ENCODE results near the gene CEP152.

CEP152 gene

GRCh38 chr15:48722764-48723661 is 87.9 kb downstream of the CEP152 start:
- no peak for TF ChIP-seq POLR2AphosphoS5 (IDR thresholded peaks at IDR 0.05; ENCODE audit: low read depth)
- no peak for TF ChIP-seq SPI1 (IDR thresholded peaks at IDR 0.05; ENCODE audit: borderline replicate concordance, low read depth)
- TF ChIP-seq CTCF (IDR thresholded peaks at IDR 0.05; ENCODE audit: insufficient read depth, low read length) = no peak
- no peak for TF ChIP-seq GABPA (IDR thresholded peaks at IDR 0.05; ENCODE audit: low read depth)
- TF ChIP-seq REST (IDR thresholded peaks at IDR 0.05; ENCODE audit: insufficient replicate concordance, low read depth) = no peak
- no peak overlapping the region for H3K27ac ChIP-seq (replicated peaks)
- no peak for DNase-seq (ENCODE audit: low read depth in 1 of 2, low spot score in 1 of 2)
- no peak overlapping the region for H3K4me3 ChIP-seq (replicated peaks; ENCODE audit: insufficient read depth, low read length)
- H3K27me3 ChIP-seq (ENCODE audit: insufficient read depth, poor library complexity, severe bottlenecking) = no peaks in the 10 kb centered on the region

- no peak overlapping the region for H3K27ac ChIP-seq (replicated peaks)
- no peak for DNase-seq (ENCODE audit: low read depth in 1 of 2, low spot score in 1 of 2)
- no peak overlapping the region for H3K4me3 ChIP-seq (replicated peaks; ENCODE audit: insufficient read depth, low read length)
- no peaks in the 10 kb centered on the region for H3K27me3 ChIP-seq (ENCODE audit: insufficient read depth, poor library complexity, severe bottlenecking)
- no peak for TF ChIP-seq GABPA (IDR thresholded peaks at IDR 0.05; ENCODE audit: low read depth)
- no peak for TF ChIP-seq POLR2AphosphoS5 (IDR thresholded peaks at IDR 0.05; ENCODE audit: low read depth)
These were observed 89.6 kb downstream of the CEP152 start for GRCh38 chr15:48721061-48721810.

GRCh38 chr15:48720646-48721045 is 90.2 kb downstream of the CEP152 start:
- TF ChIP-seq REST (IDR thresholded peaks at IDR 0.05; ENCODE audit: insufficient replicate concordance, low read depth) (no peak), POLR2AphosphoS5 (IDR thresholded peaks at IDR 0.05; ENCODE audit: low read depth) (no peak), CTCF (IDR thresholded peaks at IDR 0.05; ENCODE audit: insufficient read depth, low read length) (no peak), GABPA (IDR thresholded peaks at IDR 0.05; ENCODE audit: low read depth) (no peak), SPI1 (IDR thresholded peaks at IDR 0.05; ENCODE audit: borderline replicate concordance, low read depth) (no peak)
- no peaks in the 10 kb centered on the region for H3K27me3 ChIP-seq (ENCODE audit: insufficient read depth, poor library complexity, severe bottlenecking)
- H3K4me3 ChIP-seq (replicated peaks; ENCODE audit: insufficient read depth, low read length) = no peak overlapping the region
- DNase-seq (ENCODE audit: low read depth in 1 of 2, low spot score in 1 of 2) = peak; percentile 31 to 43
- H3K27ac ChIP-seq (replicated peaks) = no peak overlapping the region

- no peak overlapping the region for H3K4me3 ChIP-seq (replicated peaks; ENCODE audit: insufficient read depth, low read length)
- DNase-seq (ENCODE audit: low read depth in 1 of 2, low spot score in 1 of 2) = no peak
- no peak overlapping the region for H3K27ac ChIP-seq (replicated peaks)
- TF ChIP-seq CTCF (IDR thresholded peaks at IDR 0.05; ENCODE audit: insufficient read depth, low read length) (no peak), REST (IDR thresholded peaks at IDR 0.05; ENCODE audit: insufficient replicate concordance, low read depth) (no peak), GABPA (IDR thresholded peaks at IDR 0.05; ENCODE audit: low read depth) (no peak), POLR2AphosphoS5 (IDR thresholded peaks at IDR 0.05; ENCODE audit: low read depth) (no peak), SPI1 (IDR thresholded peaks at IDR 0.05; ENCODE audit: borderline replicate concordance, low read depth) (no peak)
- no peaks in the 10 kb centered on the region for H3K27me3 ChIP-seq (ENCODE audit: insufficient read depth, poor library complexity, severe bottlenecking)
These were observed 91.2 kb downstream of the CEP152 start for GRCh38 chr15:48719668-48720067.
